ENCODE data around the gene ZNF324B. TPM values are rescaled to one million over a fixed set of nuclear protein-coding genes. Genes with fewer than 3 reads are reported as not detected.
A peak's percentile ranks its signal among the peaks of the same experiment; 100 is the strongest.
"Not testable (repeated sequence)": the region's sequence is repeated elsewhere in the genome, so short reads cannot be mapped to it uniquely, and the experiment has no call there.

The ZNF324B gene
- total RNA-seq, 2 donors from 2014 or later: 2.7 to 6.9 TPM

- Histone ChIP-seq H3K36me3 (peaks cover 31% of the 10 kb centered on the region), H3K4me3 (no peak overlapping the region), H3K9me3 (peaks cover 41 to 64% of the 10 kb centered on the region in 2 donors), H3K27me3 (no peaks in the 10 kb centered on the region), H3K27ac (no peak overlapping the region), H3K4me1 (no peaks in the 10 kb centered on the region)
- TF ChIP-seq CTCF (IDR thresholded peaks at IDR 0.05): no peak
- DNase-seq (ENCODE audit: low spot score): no peak
Measured at GRCh38 chr19:58429745-58430144, 21.7 kb upstream of the ZNF324B start.

DNA sequence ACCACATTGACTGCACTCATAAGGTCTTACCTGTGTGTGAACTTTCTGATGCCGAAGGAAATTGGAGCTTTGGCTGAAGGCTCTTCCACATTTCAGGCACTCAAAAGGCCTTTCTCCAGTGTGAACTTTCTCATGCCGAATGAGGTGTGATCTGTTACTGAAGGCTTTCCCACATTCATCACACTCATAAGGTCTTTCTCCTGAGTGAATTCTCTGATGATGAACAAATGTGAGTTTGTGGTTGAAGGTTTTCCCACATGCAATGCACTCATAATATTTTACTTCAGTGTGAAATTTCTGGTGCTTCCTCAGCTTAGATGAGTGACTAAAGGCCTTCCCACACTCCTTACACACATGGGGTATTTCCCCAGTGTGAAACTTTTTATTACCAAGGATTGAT is 17.2 kb upstream of the ZNF324B start:
- Histone ChIP-seq H3K9me3 (peaks cover 47 to 92% of the 10 kb centered on the region in 2 donors), H3K36me3 (peaks cover 57% of the 10 kb centered on the region), H3K27me3 (no peaks in the 10 kb centered on the region), H3K27ac (no peak overlapping the region), H3K4me1 (peaks cover 0 to 5% of the 10 kb centered on the region in 2 donors), H3K4me3 (no peak overlapping the region)
- no peak for TF ChIP-seq CTCF (IDR thresholded peaks at IDR 0.05)
- DNase-seq (ENCODE audit: low spot score): no peak

DNA sequence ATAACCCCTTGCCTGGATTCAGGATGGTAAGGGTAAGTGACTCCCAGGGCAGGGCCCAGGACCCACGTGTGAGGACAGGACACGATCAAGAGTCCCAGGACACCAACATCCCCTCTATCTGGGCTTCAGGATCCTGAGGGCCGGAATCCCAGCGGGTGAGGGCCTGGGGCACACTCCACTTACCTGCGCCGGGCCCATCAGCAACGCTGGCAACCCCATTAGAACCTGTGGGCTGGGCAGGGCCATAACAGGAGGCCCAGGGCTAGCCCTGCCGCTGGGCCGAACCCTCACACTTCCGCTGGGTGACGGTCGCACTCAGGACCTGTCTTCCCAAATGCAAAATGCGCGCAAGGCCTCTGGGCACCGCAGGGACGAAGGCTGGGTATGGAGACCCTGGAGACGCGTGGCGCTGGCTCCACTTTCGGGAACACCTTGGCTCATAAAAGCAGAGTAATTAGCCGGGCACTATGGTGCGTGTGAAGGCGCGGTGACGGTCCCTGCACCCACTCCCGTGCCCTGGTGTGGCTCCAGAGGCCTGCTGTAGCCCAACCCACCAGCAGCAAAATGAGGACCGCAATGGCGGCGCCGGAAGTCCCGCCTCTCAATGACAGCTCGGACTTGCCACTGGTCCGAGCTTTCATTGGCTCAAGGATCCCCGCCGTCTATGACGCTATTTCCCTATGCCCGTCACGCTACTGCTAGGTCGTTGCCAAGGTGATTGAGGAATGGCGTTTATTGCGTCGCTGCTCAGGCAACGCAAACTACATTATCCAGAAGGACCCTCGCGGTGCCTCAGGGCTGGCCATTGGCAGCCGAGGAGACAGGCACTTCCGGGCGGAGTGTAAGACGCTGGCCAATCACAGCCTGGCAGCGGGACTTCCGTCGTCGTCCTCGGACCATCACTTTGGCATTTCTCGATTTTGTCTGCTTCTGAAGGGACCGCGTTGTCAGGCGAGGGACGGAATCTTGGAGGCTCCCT is 11.6 kb upstream of the ZNF324B start, which contains the start of gene ZNF132:
ZNF132 (minus strand) TSS at position 578 of the 979 bp plus-strand sequence; CDS start at position 246, 332 bp downstream.
- peaks cover 5 to 39% of the 10 kb centered on the region in 2 donors for H3K9me3 ChIP-seq
- peak within 1 kb of the TSS; percentile 75 to 88 for H3K27ac ChIP-seq
- H3K27me3 ChIP-seq: no peaks in the 10 kb centered on the region
- peaks cover 25% of the 10 kb centered on the region for H3K36me3 ChIP-seq
- peak within 1 kb of the TSS; percentile 72 to 79 for H3K4me3 ChIP-seq
- DNase-seq (ENCODE audit: low spot score): peak; percentile 100
- H3K4me1 ChIP-seq: peaks cover 0 to 20% of the 10 kb centered on the region in 2 donors
- TF ChIP-seq CTCF (IDR thresholded peaks at IDR 0.05): no peak

- Histone ChIP-seq H3K27ac (peak overlapping the region; percentile 75 to 88), H3K36me3 (peaks cover 18% of the 10 kb centered on the region), H3K9me3 (peaks cover 0 to 32% of the 10 kb centered on the region in 2 donors), H3K4me1 (peaks cover 0 to 20% of the 10 kb centered on the region in 2 donors), H3K27me3 (no peaks in the 10 kb centered on the region), H3K4me3 (peak overlapping the region; percentile 72 to 79)
- DNase-seq (ENCODE audit: low spot score): no peak
- no peak for TF ChIP-seq CTCF (IDR thresholded peaks at IDR 0.05)
Measured at GRCh38 chr19:58440556-58440955, 10.9 kb upstream of the ZNF324B start.

GRCh38 chr19:58442986-58443385 is 8.4 kb upstream of the ZNF324B start:
- not testable (repeated sequence) for H3K27ac ChIP-seq; H3K4me3 ChIP-seq; H3K9me3 ChIP-seq; H3K27me3 ChIP-seq; H3K36me3 ChIP-seq; DNase-seq (ENCODE audit: low spot score)
- peaks cover 0 to 20% of the 10 kb centered on the region in 2 donors for H3K4me1 ChIP-seq

GRCh38 chr19:58448860-58449259 is 2.6 kb upstream of the ZNF324B start:
- DNase-seq (ENCODE audit: low spot score); H3K9me3 ChIP-seq; H3K27me3 ChIP-seq; H3K4me3 ChIP-seq; H3K27ac ChIP-seq; H3K36me3 ChIP-seq: not testable (repeated sequence)
- peaks cover 0 to 11% of the 10 kb centered on the region in 2 donors for H3K4me1 ChIP-seq

DNA sequence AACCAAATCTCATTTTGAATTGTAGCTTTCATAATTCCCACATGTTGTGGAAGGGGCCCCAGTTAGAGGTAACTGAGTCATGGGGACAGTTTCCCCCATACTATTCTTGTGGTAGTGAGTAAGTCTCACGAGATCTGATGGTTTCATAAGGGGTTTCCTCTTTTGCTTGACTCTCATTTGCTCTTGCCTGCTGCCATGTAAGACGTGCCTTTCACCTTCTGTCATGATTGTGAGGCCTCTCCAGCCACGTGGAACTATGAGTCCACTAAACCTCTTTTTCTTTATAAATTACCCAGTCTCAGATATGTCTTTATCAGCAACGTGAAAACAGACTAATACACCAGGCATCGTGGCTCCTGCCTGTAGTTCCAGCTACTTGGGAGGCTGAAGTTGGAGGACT is 1.4 kb upstream of the ZNF324B start:
- H3K27me3 ChIP-seq; DNase-seq (ENCODE audit: low spot score); H3K27ac ChIP-seq; H3K4me3 ChIP-seq; H3K36me3 ChIP-seq; H3K9me3 ChIP-seq: not testable (repeated sequence)
- peaks cover 0 to 11% of the 10 kb centered on the region in 2 donors for H3K4me1 ChIP-seq
